ENCODE results near the gene ANKRD33B.
"Not testable (repeated sequence)": the region's sequence is repeated elsewhere in the genome, so short reads cannot be mapped to it uniquely, and the experiment has no call there.

The ANKRD33B gene

GRCh38 chr5:10537624-10538023, 26.2 kb upstream of the ANKRD33B start:
- DNase-seq = no peak

- no peak for DNase-seq
Observed at GRCh38 chr5:10538103-10538788, 25.6 kb upstream of the ANKRD33B start.

- DNase-seq = no peak
Observed at GRCh38 chr5:10538789-10539686, 24.8 kb upstream of the ANKRD33B start.

- no peak for DNase-seq
Observed at GRCh38 chr5:10539687-10539998, 24.2 kb upstream of the ANKRD33B start.

- no peak for DNase-seq
Observed at GRCh38 chr5:10540036-10540544, 23.8 kb upstream of the ANKRD33B start.

- no peak for DNase-seq
Observed at GRCh38 chr5:10540951-10541646, 22.8 kb upstream of the ANKRD33B start.

- DNase-seq = no peak
Observed at GRCh38 chr5:10542055-10542550, 21.8 kb upstream of the ANKRD33B start.

DNA sequence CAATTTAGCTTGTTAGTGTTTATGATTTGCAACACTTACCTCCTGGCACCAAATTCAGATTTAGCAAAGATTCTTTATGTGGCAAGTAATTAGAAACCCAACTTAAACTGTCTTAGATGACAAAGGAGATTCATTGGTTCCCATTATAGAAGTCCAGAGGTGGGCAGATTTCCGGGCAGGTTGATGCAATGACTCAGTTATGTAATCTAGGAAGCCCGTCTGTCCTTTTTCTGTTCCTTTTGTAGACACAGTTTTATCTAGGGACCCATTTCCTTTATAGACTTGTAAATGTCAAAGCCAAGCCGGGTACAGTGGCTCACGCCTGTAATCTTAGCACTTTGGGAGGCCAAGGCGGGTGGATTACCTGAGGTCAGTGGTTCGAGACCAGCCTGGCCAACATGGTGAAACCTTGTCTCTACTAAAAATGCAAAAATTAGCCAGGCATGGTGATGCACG, 20.3 kb upstream of the ANKRD33B start:
- DNase-seq = no peak

GRCh38 chr5:10545084-10545483, 18.8 kb upstream of the ANKRD33B start:
- DNase-seq = no peak

- no peak for DNase-seq
Observed at GRCh38 chr5:10546186-10546585, 17.7 kb upstream of the ANKRD33B start.

DNA sequence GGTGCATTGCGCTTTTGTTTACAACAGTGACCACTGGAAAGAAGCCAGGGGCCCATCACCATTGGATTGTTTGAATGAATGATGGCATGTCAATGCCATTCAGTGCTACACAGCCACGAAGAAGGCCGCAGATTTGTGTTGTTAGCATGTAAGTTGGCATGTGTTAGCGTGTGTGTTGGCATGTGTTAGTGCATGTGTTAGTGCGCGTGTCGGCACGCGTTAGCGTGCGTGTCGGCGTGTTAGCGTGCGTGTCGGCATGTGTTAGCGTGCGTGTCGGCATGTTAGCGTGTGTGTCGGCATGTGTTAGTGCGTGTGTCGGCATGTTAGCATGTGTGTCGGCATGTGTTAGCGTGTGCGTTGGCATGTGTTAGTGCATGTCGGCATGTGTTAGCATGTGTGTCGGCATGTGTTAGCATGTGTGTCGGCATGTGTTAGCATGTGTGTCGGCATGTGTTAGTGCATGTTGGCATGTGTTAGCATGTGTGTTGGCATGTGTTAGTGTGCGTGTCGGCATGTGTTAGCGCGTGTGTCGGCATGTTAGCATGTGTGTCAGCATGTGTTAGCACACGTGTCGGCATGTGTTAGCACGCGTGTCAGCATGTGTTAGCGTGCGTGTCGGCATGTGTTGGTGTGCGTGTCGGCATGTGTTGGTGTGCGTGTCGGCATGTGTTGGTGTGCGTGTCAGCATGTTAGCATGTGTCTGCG, 15.3 kb upstream of the ANKRD33B start:
- DNase-seq = no peak

- not testable (repeated sequence) for DNase-seq
Observed at GRCh38 chr5:10549123-10549514, 14.8 kb upstream of the ANKRD33B start.

GRCh38 chr5:10550222-10550995, 13.5 kb upstream of the ANKRD33B start:
- no peak for DNase-seq

DNA sequence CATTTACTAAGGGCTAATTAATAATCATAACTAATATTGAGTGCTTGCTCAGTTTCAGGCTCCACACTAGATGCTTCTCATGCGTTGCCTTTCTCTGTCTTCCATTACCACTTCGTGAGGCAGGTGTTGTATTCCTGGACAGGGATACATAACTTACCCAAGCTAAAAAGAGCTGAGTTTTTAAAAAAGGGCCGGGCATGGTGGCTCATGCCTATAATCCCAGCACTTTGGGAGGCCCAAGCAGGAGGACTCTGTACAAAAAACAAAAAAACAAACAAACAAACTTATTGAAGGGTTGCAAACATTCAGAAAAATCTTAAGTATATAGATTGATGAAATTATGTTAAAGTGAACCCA, 12.1 kb upstream of the ANKRD33B start:
- DNase-seq = no peak

DNA sequence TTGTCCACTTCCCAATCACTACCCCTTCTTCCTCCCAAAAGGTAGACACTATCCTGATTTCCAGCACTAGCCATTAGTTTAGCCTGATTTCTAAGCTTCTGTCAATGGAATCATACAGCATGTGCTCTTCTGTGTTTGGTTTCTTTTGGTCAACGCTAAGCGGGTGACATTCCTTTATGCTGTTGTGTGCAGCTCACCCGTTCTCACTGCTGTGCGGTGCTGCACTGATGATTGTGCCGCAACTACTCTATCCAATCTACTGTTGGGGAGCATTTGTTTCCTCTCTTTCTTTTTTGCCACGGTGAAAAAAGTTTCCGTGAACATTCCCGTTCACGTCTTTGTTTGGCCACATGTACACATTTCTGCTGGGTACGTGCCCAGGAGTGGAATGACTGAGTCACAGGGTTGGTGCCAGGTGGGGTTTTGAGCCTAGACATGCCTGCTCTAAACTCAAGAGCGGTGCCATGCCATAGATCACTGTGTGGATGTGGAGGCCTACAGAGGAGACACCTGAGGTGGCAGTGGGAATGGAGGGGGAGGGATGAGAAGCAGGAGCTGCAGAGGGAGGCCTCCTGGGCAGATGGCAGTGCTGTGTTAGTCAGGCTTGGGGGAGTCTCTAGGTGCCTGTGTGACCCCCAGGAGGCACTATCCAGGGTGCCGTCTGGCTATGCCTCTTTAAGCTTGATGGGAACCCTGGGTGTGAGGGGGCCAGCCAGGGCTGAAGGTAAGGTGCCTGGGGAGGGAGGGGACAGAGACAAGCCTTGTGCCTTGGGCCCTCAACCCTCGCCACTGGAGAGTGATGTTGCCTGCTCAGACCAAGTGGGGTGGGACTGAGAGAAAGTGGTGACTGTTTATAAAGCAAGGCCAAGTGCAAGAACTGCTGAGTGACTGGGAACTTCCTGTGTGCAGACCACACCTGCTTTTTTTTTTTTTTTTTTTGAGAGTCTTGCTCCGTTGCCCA, 11.4 kb upstream of the ANKRD33B start:
- DNase-seq = no peak

DNA sequence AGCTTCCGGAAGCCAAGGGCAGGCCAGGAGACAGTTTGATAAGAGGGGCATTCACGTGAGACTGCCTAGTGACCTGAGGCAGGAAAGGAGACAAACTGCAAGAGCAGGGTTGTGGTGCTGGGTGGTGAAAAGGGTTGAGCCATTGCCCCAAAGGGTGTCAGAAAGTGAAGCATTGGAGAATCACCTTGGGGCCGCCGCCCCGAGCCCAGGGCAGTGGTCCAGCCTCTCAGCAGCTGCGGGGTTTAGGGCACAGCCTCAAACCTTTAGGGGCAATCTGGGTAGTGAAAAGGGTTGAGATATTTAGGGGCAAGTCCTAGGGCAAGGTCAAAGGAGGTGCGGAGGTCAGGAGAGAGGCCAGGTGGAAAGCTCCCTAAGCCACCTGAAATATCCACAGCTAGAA, 10.4 kb upstream of the ANKRD33B start:
- DNase-seq = no peak

DNA sequence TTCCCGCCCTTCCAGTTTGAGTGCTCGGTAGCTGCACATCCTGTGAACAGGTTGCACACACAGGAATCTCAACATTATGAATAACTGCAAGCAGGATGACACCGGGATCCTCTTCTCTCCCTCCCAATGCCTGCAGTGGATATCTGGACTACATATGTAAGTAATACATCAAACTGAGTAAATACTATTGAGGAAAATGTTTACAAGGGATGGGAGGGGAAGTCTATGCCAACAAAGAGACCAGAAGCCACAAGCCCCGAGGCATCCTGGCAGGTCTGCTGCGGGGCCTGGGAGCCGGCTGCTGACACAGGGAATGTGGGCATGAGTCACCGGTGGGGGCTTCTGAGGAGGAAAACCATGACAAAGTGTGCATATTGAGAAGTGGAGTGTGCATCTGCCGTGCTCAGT, 8.6 kb upstream of the ANKRD33B start:
- DNase-seq = no peak

GRCh38 chr5:10556289-10556807, 7.5 kb upstream of the ANKRD33B start:
- no peak for DNase-seq

DNA sequence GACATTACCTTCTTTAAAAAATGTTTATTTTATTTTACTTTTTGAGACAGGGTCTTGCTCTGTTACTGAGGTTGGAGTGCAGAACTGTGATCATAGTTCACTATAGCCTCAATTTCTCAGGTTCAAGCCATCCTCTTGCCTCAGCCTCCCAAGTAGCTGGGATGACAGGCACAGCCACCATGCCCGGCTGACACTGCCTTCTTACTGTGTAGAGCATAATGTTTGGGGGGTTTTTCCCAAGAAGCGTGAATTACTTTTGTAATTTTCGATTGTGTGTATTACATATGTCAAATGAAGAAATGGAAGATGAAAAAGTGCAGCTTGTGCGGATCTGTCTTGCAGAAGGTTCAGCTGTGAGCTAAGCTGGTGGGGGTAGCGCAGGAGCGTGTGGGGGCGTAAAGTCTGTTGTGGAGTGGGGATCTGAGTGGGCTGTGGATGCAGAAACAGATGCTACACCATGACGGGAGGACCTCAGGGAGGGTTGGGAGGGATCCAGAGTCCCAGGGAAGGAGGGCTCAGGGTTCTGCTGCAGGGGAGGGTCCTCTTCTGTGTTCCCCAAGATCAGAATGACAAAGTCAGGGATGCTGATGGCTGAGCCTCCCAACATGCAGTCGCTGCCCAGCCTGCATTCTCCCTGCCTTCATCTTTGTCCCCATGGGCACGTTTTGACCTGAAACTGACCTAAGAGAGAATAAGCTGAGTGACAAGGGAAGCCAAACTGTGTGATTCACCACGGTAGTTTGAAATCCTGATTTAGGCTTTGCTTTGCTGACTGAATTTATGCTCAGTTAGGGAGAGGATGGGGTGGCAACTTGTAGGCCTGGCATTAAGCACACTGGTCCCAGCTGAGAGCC, 6.8 kb upstream of the ANKRD33B start:
- no peak for DNase-seq

DNA sequence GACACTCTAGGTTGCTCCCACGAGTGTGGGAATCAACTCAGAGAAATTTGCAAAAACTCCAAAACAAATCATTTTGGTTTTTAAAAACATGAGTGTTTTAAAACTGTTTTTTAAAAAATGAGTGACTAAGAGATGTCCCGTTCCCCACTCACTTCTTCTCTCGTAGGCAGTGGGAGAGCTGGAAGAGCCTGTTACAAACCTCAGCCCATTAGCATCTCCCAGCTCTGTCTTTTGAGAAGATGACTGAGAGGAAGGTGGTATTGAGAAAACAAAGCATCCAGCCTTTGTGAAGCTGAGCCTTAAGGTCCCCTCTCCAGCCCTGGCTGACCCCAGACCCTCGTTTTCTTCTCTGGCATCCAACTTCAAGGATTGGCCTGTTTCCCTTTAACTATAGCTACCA, 4.7 kb upstream of the ANKRD33B start:
- no peak for DNase-seq

Data from NCI-H2171 treated with DMSO at 0.1 percent for 48 hours (cell line).